Renal cortical epithelial cell (primary cell): Measurements from ENCODE around the gene MRPS18A. TPM values are rescaled to one million over a fixed set of nuclear protein-coding genes. Genes with fewer than 3 reads are reported as not detected.
"Not testable (repeated sequence)": the region's sequence is repeated elsewhere in the genome, so short reads cannot be mapped to it uniquely, and the experiment has no call there.

Source experiments
- DNase-seq: peaks from one replicate; pipeline ENCODE4 v3.0.0-alpha.2; 2011; ENCODE audit warnings: low read depth
- total RNA-seq: library from RNA; depleted of rRNA; stranded (reverse); fragments of >200 nt; gene quantifications from 2 replicates; pipeline ENCODE4 v1.2.3, GENCODE V29; 2014

The MRPS18A gene
- total RNA-seq, 1 donor from 2014 or later: 35.5 TPM

GRCh38 chr6:43635387-43636307, 51.9 kb downstream of the MRPS18A start, which contains the start of gene MAD2L1BP:
TSS of gene MAD2L1BP (plus strand) at chr6:43635840. CDS start at chr6:43635876, 36 bp downstream.
- peak; percentile 46 for DNase-seq

DNA sequence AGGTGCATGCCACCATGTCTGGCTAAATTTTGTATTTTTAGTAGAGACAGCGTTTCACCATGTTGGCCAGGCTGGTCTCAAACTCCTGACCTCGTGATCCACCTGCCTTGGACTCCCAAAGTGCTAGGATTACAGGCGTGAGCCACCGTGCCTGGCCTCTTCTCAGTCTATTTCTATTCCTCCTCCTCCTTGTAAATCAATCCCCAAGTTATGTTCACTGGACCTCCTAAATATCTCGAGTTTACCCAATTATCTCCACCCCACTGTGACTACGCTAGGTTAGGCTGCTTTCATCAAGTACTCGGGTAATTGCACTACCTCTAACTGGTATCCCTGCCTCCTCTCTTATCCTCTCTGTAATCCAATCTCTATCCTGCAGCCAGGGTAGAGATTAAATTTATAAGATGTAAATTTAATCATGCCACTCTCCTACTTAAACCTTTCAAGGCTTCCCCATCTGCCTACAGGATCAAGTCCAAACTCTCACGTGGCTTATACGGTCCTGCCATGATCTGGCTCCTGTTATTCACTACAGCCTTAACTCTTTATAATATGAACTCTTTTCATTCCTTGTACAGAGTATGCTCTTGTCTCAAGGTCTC, 52.8 kb downstream of the MRPS18A start:
- DNase-seq: no peak

- not testable (repeated sequence) for DNase-seq
Measured at GRCh38 chr6:43633002-43633401, 54.6 kb downstream of the MRPS18A start.

DNA sequence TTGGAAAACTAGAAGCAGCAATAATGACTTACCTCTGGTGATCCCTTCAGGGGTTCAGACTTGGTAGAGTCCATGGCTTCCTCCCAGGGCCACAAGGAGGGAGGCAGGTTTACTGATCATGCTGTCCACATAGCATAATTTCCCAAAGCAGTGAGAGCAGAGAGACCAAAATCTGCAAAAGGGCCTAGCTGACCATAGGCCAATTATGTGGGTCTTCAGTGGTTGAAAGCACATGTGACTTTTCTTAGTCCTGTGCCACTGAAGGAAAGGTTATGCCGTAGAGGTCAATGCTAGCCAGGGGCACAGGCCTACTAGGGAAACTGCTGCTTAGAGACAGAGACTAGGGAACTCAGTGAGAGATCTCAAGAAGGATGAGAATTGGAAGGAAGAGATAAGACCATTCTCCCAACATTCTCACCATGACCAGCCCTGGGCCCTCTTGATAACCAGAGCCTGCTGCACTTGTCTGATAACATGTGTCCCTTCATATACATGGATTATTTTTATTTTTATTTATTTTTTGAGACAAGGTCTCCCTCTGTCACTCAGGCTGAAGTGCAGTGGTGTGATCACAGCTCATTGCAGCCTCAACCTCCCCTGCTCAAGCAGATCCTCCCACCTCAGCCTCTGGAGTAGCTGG, 56.5 kb downstream of the MRPS18A start:
- no peak for DNase-seq

DNA sequence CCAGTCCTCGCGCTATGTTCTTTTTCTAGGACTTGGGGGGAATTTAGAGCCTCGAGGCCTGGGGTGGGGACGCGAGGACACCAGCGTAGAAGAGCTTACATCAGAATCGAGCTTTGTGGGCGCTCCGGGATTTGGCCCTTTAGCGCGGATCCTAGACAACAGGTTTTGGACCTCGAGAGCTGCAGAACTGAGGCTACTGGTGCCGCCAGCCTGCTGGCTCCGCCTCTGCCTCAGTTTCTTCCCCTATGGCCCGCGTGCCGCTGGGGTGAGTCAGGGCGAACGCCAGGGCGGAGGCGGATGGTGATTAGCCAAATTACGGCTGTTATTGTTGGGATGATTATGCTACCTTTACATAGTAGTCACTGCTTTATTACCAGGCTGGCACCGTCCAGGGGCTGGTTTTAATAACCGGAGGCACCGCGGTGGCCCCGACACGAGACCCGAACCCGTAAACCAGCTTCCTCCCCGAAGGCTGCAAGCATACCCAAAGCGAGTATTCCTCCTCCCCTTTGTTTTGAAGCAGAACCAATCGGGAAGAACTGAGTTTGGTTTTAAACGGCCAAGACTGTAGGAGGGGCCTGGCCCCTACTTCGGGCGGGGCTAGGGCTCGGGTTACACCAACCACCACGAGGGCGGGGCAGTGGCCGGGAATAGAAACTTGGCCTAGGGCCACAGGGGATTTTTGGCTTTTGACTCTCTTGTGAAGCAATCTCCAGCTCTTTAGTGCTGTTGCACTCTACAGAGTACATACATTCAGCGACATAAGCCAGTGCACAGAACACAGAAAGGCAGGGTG, 57.9 kb downstream of the MRPS18A start:
- peak; percentile 96 for DNase-seq

DNA sequence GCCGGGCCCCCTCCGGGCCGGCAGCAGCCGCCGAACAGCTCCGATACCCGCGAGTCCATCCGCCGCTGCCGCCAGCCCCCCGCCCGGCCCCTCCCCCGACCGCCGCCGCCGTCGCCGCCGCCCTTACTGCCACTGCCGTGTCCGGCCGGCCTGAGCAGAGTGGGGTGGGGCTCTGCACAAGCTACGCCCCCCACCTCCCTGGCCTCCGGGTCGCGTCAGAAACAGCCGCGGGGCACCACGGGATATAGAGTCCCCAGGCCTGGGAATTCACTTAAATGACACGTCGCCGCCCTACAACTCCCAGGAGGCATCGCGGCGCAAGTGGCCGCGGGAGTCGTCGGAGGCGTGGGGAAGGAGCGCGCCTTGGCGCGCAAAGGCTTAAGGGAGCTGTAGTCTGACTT, 58.5 kb downstream of the MRPS18A start, which contains the start of gene GTPBP2:
TSS of gene GTPBP2 (minus strand) at position 161 of the 401 bp plus-strand sequence. CDS start at position 59, 102 bp downstream.
- DNase-seq: peak; percentile 97

DNA sequence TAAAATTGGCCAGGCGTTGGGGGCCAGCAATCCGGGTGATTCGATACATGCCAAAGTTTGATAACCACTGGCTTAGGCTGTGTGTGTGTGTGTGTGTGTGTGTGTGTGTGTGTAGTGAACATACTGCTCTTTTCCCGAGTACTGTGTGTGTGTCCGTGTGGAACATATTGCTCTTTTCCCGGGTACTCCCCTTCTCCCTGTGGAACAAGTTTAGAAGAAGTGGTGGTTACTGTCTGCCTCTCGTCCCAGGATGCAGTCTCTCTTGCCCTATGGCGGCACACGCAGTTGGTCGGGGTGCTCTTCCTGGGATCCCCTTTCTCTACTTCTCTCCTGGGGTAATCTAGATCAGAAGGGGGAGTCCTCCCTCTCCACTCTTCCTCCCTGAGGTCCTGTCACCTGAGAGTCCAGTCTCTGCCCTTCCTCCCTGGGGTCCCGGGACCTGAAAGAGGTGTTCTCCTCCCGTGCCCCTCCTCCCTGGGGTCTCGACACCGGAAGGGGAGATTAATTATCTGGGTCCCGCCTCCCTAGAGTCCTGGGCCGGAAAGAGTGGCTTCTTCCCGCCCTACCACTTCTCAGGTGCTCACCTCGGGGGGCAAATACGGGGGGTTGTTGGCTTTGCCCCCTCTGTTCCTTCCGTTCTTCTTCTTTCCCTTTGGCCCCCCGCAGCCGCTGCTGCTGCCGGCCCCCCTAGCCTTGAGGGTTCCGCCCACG, 59.0 kb downstream of the MRPS18A start:
- no peak for DNase-seq

DNA sequence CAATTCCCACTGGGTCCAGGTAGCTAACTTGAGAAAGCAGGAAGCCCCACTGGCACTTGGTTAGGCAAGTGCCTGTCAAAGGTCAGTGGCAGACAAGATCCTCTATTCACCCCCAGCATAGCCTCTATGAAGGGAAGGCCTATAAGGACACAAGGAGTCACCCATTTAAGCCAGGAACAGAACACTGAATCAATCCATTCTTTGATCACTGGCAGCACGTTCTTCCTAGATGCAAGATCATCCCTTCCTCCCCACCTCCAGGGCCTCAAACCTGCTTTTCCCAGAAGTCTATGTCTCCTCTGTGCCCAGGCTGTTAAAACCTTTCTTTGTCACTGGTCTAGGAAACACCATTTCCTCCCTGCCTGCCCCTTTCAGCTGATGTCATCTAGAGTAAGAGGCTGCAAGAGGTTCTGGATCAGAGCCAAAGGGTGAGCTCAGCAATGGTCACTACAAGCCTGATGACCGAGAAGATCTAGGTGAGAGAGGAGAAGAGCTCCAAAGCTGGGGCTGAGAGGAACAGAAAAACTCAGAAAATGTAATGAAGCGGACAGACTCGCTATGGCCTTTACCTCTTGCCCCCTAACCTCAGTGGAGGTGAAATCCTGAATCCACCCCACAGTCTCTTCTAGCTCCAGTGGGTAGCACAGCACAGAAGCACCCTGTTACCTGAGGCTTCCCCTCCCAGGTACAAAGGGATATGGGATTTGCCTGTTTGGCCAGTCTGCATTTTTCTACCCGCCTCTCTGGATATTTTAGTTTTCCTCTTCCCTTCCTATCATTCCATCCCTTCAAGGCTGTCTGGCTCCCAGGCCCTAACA, 60.4 kb downstream of the MRPS18A start:
- peak; percentile 95 for DNase-seq

DNA sequence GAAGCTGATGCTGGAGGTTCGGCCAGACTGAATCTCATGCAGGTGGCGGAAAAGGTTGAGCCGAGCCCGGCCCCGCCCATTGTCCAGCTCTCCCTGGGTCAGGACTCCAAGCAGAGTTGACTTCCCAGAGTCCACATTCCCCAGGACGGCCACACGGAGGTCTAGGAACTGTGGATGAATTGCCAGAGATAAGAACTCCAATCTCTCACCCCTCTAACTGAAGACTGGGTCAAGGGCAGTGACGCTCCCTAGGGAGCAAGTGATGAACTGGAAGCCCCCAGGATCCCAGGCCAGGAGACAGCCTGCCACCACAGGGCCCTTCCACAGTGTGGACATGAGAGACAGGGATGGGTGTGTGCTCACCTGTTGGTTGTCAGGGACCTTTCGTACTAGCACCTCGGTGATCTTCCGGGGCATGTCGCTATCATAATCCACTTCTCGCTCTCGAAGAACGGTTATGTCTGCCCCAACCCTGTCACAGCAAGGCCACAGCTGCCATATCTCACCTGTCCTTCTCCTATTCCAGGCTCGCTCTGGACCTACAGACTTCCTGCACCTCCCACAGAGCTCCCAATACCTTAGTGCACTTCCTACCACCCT, 62.1 kb downstream of the MRPS18A start:
- DNase-seq: no peak

GRCh38 chr6:43624786-43625288, 62.8 kb downstream of the MRPS18A start:
- no peak for DNase-seq

GRCh38 chr6:43623880-43624785, 63.5 kb downstream of the MRPS18A start:
- no peak for DNase-seq

- no peak for DNase-seq
Measured at GRCh38 chr6:43622541-43622940, 65.0 kb downstream of the MRPS18A start.

GRCh38 chr6:43621836-43622180, 65.8 kb downstream of the MRPS18A start:
- DNase-seq: no peak

Other genes starting within 250 kb of the MRPS18A start
- gene DLK2, start 232.2 kb downstream of the MRPS18A start, total RNA-seq: 1.3 TPM in 1 of 2 replicates, not detected in the other
- gene TJAP1, start 210.2 kb downstream of the MRPS18A start, total RNA-seq: 6.4 and 19.6 TPM in 2 replicates
- gene LRRC73, start 177.4 kb downstream of the MRPS18A start, total RNA-seq: 0.35 and 1.1 TPM in 2 replicates
- 114 and 161 TPM in 2 replicates for gene YIPF3, start 170.9 kb downstream of the MRPS18A start, total RNA-seq
- gene POLR1C, start 170.7 kb downstream of the MRPS18A start, total RNA-seq: 36.1 and 49.0 TPM in 2 replicates
- gene XPO5, start 111.8 kb downstream of the MRPS18A start, total RNA-seq: 39.8 and 49.1 TPM in 2 replicates
- 33.0 and 47.8 TPM in 2 replicates for gene POLH, start 111.6 kb downstream of the MRPS18A start, total RNA-seq
- 46.0 and 53.2 TPM in 2 replicates for gene GTPBP2, start 58.5 kb downstream of the MRPS18A start, total RNA-seq
- gene MAD2L1BP, start 52.0 kb downstream of the MRPS18A start, total RNA-seq: 49.7 and 91.3 TPM in 2 replicates
- gene RSPH9, start 42.8 kb downstream of the MRPS18A start, total RNA-seq: 0.17 and 0.35 TPM in 2 replicates
- 121 and 249 TPM in 2 replicates for gene VEGFA, start 82.4 kb upstream of the MRPS18A start, total RNA-seq